ENCODE results near the gene GALNT9.

DNA sequence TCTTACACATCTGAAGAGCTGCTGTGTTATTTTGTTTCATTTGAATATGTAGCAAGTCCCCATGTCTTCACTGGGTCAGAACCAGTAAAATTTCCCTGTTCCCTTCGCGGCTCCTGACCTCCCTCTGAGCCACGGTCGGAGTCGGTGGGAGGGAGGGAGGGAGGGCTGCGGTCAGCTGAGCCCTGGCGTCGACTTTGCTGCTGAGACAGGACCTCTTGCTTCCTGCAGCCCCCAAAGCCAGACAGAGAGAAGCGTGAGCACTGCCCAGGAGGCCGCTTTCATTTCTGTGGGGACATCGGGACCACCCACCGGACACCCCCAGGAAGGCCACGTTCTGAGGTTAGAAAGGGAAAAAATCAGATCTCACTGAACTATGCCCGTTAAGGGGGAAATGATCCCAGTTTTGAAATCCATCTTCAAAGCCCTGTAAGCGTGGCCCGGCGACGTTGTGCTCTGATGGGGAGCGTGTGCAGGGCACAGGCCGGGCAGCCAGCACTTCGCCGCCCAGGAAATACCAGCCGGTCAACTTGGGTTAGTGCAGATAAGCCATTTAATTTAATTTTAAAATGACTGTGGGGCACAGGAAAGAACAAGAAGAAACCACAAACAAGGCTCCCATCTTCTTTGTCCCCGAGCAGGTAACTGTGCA lies 143.1 kb downstream of the GALNT9 start:
- TF ChIP-seq, protein P1, sequence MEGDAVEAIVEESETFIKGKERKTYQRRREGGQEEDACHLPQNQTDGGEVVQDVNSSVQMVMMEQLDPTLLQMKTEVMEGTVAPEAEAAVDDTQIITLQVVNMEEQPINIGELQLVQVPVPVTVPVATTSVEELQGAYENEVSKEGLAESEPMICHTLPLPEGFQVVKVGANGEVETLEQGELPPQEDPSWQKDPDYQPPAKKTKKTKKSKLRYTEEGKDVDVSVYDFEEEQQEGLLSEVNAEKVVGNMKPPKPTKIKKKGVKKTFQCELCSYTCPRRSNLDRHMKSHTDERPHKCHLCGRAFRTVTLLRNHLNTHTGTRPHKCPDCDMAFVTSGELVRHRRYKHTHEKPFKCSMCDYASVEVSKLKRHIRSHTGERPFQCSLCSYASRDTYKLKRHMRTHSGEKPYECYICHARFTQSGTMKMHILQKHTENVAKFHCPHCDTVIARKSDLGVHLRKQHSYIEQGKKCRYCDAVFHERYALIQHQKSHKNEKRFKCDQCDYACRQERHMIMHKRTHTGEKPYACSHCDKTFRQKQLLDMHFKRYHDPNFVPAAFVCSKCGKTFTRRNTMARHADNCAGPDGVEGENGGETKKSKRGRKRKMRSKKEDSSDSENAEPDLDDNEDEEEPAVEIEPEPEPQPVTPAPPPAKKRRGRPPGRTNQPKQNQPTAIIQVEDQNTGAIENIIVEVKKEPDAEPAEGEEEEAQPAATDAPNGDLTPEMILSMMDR (IDR thresholded peaks at IDR 0.05), result no peak
- TF ChIP-seq POLR2A (IDR thresholded peaks at IDR 0.05), result no peak

Measured in right lobe of liver (tissue), 4 donors.